Measurements from ENCODE around the gene MCRS1. TPM values are rescaled to one million over a fixed set of nuclear protein-coding genes. Genes with fewer than 3 reads are reported as not detected.

The MCRS1 gene
- total RNA-seq, 1 donor from 2014 or later = 61.8 TPM

GRCh38 chr12:49577589-49578315 is 9.8 kb upstream of the MCRS1 start:
- no peak for TF ChIP-seq CTCF (conservative IDR thresholded peaks at IDR 0.05)
- Mint-ChIP-seq H3K27ac (no peak overlapping the region), H3K4me3 (no peak overlapping the region), H3K9me3 (no peaks in the 10 kb centered on the region), H3K4me1 (ENCODE audit: unreplicated experiment) (peaks cover 16% of the 10 kb centered on the region), H3K36me3 (peaks cover 12% of the 10 kb centered on the region), H3K27me3 (no peaks in the 10 kb centered on the region)
- DNase-seq (ENCODE audit: extremely low spot score, unreplicated experiment) = no peak

- H3K9me3 Mint-ChIP-seq = no peaks in the 10 kb centered on the region
- peaks cover 15% of the 10 kb centered on the region for H3K4me1 Mint-ChIP-seq (ENCODE audit: unreplicated experiment)
- DNase-seq (ENCODE audit: extremely low spot score, unreplicated experiment) = no peak
- H3K36me3 Mint-ChIP-seq = peaks cover 8% of the 10 kb centered on the region
- peak overlapping the region; percentile 97 for H3K27ac Mint-ChIP-seq
- no peaks in the 10 kb centered on the region for H3K27me3 Mint-ChIP-seq
- TF ChIP-seq CTCF (conservative IDR thresholded peaks at IDR 0.05) = no peak
- peak overlapping the region; percentile 99 for H3K4me3 Mint-ChIP-seq
Measured at GRCh38 chr12:49568442-49569162, 660 bp upstream of the MCRS1 start.

GRCh38 chr12:49567302-49567610 is 686 bp downstream of the MCRS1 start:
- H3K4me1 Mint-ChIP-seq (ENCODE audit: unreplicated experiment) = peaks cover 15% of the 10 kb centered on the region
- no peaks in the 10 kb centered on the region for H3K9me3 Mint-ChIP-seq
- peak overlapping the region; percentile 97 for H3K27ac Mint-ChIP-seq
- TF ChIP-seq CTCF (conservative IDR thresholded peaks at IDR 0.05) = no peak
- no peaks in the 10 kb centered on the region for H3K27me3 Mint-ChIP-seq
- peak overlapping the region; percentile 99 for H3K4me3 Mint-ChIP-seq
- peaks cover 9% of the 10 kb centered on the region for H3K36me3 Mint-ChIP-seq
- no peak for DNase-seq (ENCODE audit: extremely low spot score, unreplicated experiment)

- Mint-ChIP-seq H3K27ac (no peak overlapping the region), H3K27me3 (no peaks in the 10 kb centered on the region), H3K4me1 (ENCODE audit: unreplicated experiment) (peaks cover 15% of the 10 kb centered on the region), H3K36me3 (peaks cover 7% of the 10 kb centered on the region), H3K9me3 (no peaks in the 10 kb centered on the region), H3K4me3 (no peak overlapping the region)
- DNase-seq (ENCODE audit: extremely low spot score, unreplicated experiment) = no peak
- TF ChIP-seq CTCF (conservative IDR thresholded peaks at IDR 0.05) = no peak
Measured at GRCh38 chr12:49566361-49566760, 1.6 kb downstream of the MCRS1 start.

GRCh38 chr12:49565406-49566265 is 2.3 kb downstream of the MCRS1 start:
- no peak overlapping the region for H3K27ac Mint-ChIP-seq
- no peaks in the 10 kb centered on the region for H3K9me3 Mint-ChIP-seq
- peak overlapping the region; percentile 25 for H3K4me3 Mint-ChIP-seq
- H3K27me3 Mint-ChIP-seq = no peaks in the 10 kb centered on the region
- peaks cover 6% of the 10 kb centered on the region for H3K36me3 Mint-ChIP-seq
- no peak for DNase-seq (ENCODE audit: extremely low spot score, unreplicated experiment)
- peaks cover 13% of the 10 kb centered on the region for H3K4me1 Mint-ChIP-seq (ENCODE audit: unreplicated experiment)
- TF ChIP-seq CTCF (conservative IDR thresholded peaks at IDR 0.05) = no peak
